GM12878 (cell line): ENCODE measurements around the gene COL25A1. TPM values are rescaled to one million over a fixed set of nuclear protein-coding genes. Genes with fewer than 3 reads are reported as not detected.
A peak's percentile ranks its signal among the peaks of the same experiment; 100 is the strongest.

Experiments
- ATAC-seq: fragments of 200-7000 bp; cut with Tn5 transposase; 3 replicates; pipeline ENCODE4 v1.9.1; 2020; ENCODE audit warnings: mild to moderate bottlenecking, moderate library complexity
- BruUV-seq: library from RNA; stranded (reverse); fragments of 400-500 nt; replicated peaks from 2 replicates; lab custom pipeline; 2021; lab: Mats Ljungman, UMichigan
- CTCF ChIA-PET: fragments of 300-600 bp; sonication (Branson Sonifier 250); formaldehyde crosslinking; extraction: SDS; loops from one replicate; lab custom pipeline; 2021; ENCODE audit warnings: inconsistent platforms; lab: Yijun Ruan, JAX
- POLR2A ChIA-PET: fragments of 350-600 bp; formaldehyde crosslinking; extraction: SDS; loops from one replicate; lab custom pipeline; 2021; ENCODE audit warnings: inconsistent platforms; lab: Charles Lee
- RAD21 ChIA-PET: fragments of 300-600 bp; sonication (Branson Sonifier 250); formaldehyde crosslinking; loops from one replicate; lab custom pipeline; 2023; ENCODE audit warnings: antibody characterized with exemption; ENCODE audit not compliant: unreplicated experiment; lab: Charles Lee
- SMC1A ChIA-PET: fragments of 300-600 bp; sonication (Branson Sonifier 250); formaldehyde crosslinking; loops from one replicate; lab custom pipeline; 2023; ENCODE audit not compliant: unreplicated experiment, uncharacterized antibody; lab: Charles Lee
- DNase-seq: peaks from one replicate; pipeline ENCODE4 v3.0.0-alpha.2; 2011; ENCODE audit warnings: low read depth, low spot score
- FAIRE-seq: peaks from 3 replicates; lab custom pipeline; 2011; peaks lifted over from hg19 to GRCh38; lab: Jason Lieb, UNC
- H2AFZ ChIP-seq: 2 replicates; pipeline ENCODE4 v1.6.0; 2011; ENCODE audit warnings: low read depth, low read length, control low read depth; ENCODE audit not compliant: control insufficient read depth
- H3K27ac ChIP-seq: 2 replicates; pipeline ENCODE4 v1.5.1; 2011; ENCODE audit warnings: control low read depth; ENCODE audit not compliant: control insufficient read depth, insufficient read depth
- H3K27me3 ChIP-seq, 2 experiments: replicated peaks in 1 of 2; 2 replicates each; pipeline versions ENCODE4 v1.6.0 to v1.6.1; 2011; ENCODE audit warnings: low read length in 1 of 2; ENCODE audit not compliant: control insufficient read depth in 2 of 2, insufficient read depth in 2 of 2
- H3K36me3 ChIP-seq, 2 experiments: 2 replicates each; pipeline ENCODE4 v1.5.1; 2011; ENCODE audit warnings: low read length in 1 of 2; ENCODE audit not compliant: control insufficient read depth in 2 of 2, insufficient read depth in 2 of 2
- H3K4me1 ChIP-seq: 2 replicates; pipeline ENCODE4 v1.6.1; 2011; ENCODE audit warnings: mild to moderate bottlenecking, low read length, moderate library complexity, mixed read lengths; ENCODE audit not compliant: control insufficient read depth, insufficient read depth
- H3K4me2 ChIP-seq: 2 replicates; pipeline ENCODE4 v1.6.0; 2011; ENCODE audit warnings: control low read depth; ENCODE audit not compliant: control insufficient read depth, insufficient read depth
- H3K4me3 ChIP-seq: fragments of 200-600 bp; sonication (generic); 2 replicates; pipeline ENCODE4 v1.5.1; 2016
- H3K79me2 ChIP-seq: 2 replicates; pipeline ENCODE4 v1.6.0; 2011; ENCODE audit warnings: low read length; ENCODE audit not compliant: control insufficient read depth, insufficient read depth
- H3K9ac ChIP-seq: 2 replicates; pipeline ENCODE4 v1.8.0; 2011; ENCODE audit warnings: low read length, control low read depth, mixed read lengths; ENCODE audit not compliant: control insufficient read depth, insufficient read depth
- H3K9me3 ChIP-seq: replicated peaks from 3 replicates; pipeline ENCODE4 v1.5.1; 2011; ENCODE audit warnings: mild to moderate bottlenecking, low read length; ENCODE audit not compliant: control insufficient read depth, insufficient read depth
- H4K20me1 ChIP-seq: 2 replicates; pipeline ENCODE4 v1.6.0; 2011; ENCODE audit not compliant: control insufficient read depth, insufficient read depth
- BACH1 ChIP-seq: fragments of 450-650 bp; IDR thresholded peaks from 2 replicates; pipeline ENCODE4 v1.6.1; 2017; ENCODE audit warnings: mild to moderate bottlenecking, borderline replicate concordance
- CBFB ChIP-seq: IDR thresholded peaks from 2 replicates; pipeline ENCODE4 v1.6.1; 2016; ENCODE audit warnings: antibody characterized with exemption, low read depth
- HSF1 ChIP-seq: fragments of 150-350 bp; IDR thresholded peaks from 2 replicates; pipeline ENCODE4 v1.6.1; 2014; ENCODE audit warnings: mild to moderate bottlenecking, low read depth, low read length
- KDM1A ChIP-seq: fragments of 200-600 bp; sonication (generic); IDR thresholded peaks from 2 replicates; pipeline ENCODE4 v1.6.1; 2016; ENCODE audit warnings: borderline replicate concordance
- MXI1 ChIP-seq: fragments of 150-350 bp; IDR thresholded peaks from 2 replicates; pipeline ENCODE4 v1.6.1; 2011; ENCODE audit warnings: low read depth, mild to moderate bottlenecking, inconsistent platforms, low read length, improper control_type of control experiment
- NBN ChIP-seq: fragments of 450-650 bp; IDR thresholded peaks from 2 replicates; pipeline ENCODE4 v1.6.1; 2016
- NFXL1 ChIP-seq: fragments of 450-650 bp; IDR thresholded peaks from 2 replicates; pipeline ENCODE4 v1.6.1; 2017; ENCODE audit warnings: antibody characterized with exemption, mild to moderate bottlenecking, borderline replicate concordance
- NR2F1 ChIP-seq: fragments of 450-650 bp; conservative IDR thresholded peaks from 2 replicates; pipeline ENCODE4 v1.6.1; 2017; ENCODE audit warnings: mild to moderate bottlenecking
- WGBS: methylation state at CpG from one replicate; pipeline ENCODE4 v1.1.6; 2016; ENCODE audit warnings: low lambda C conversion rate; ENCODE audit not compliant: insufficient replicate concordance, insufficient coverage; ENCODE audit errors: missing lambda C conversion rate; 5-methylcytosine and 5-hydroxymethylcytosine counted together
- in situ Hi-C: fragments of 300-500 bp; cut with MboI; formaldehyde crosslinking; loops from 9 replicates; pipeline ENCODE4 v1.14.3; 2018; ENCODE audit warnings: mixed read lengths
- intact Hi-C: fragments of 100-400 bp; cut with micrococcal nuclease; formaldehyde crosslinking; loops from one replicate; pipeline ENCODE4 v1.14.2; 2022; ENCODE audit not compliant: unreplicated experiment
- polyA plus RNA-seq, 11 experiments: library from polyadenylated mRNA; depleted of rRNA in 4 of 11; unstranded in 6 of 11; stranded (reverse) in 5 of 11; fragments of >200 nt; fragmentation: Nextera tagmentation in 4 of 11; fragmentation: Illumina TruSeq in 1 of 11; extraction: Ambion mirVana in 4 of 11; extraction: Trizol in 1 of 11; gene quantifications; 1 replicate in 1 of 11; 2 replicates in 10 of 11; pipeline versions ENCODE4 v1.2.1 to v1.2.3, GENCODE V29; 2011 to 2016; ENCODE audit warnings: inconsistent platforms in 2 of 11, missing spikeins in 2 of 11, low read depth in 1 of 11
- total RNA-seq, 4 experiments: library from RNA; depleted of rRNA in 3 of 4; stranded (reverse); fragments of >200 nt in 3 of 4; fragmentation: Illumina TruSeq in 1 of 4; extraction: Trizol in 1 of 4; gene quantifications; 2 replicates each; pipeline versions ENCODE4 v1.2.1 to v1.2.3, GENCODE V29; 2013 to 2021
- TF ChIP-seq, protein P1 (sequence below): fragments of 450-650 bp; formaldehyde crosslinking; IDR thresholded peaks from 2 replicates; pipeline ENCODE4 v1.4.0; 2020; ENCODE audit warnings: mild to moderate bottlenecking, moderate library complexity
- TF ChIP-seq, protein P2 (sequence below): fragments of 450-650 bp; IDR thresholded peaks from 2 replicates; pipeline ENCODE4 v1.6.1; 2017; ENCODE audit warnings: mild to moderate bottlenecking, moderate library complexity

COL25A1 gene
- total and polyA plus RNA-seq, 10 of the 15 experiments (the other 5 are each of a cell fraction or from before 2014, with no cell fraction given) = 0.01 to 0.26 (median 0.12) TPM; not detected in 6

GRCh38 chr4:109207061-109207460 is 95.4 kb downstream of the COL25A1 start (continued):
- TF ChIP-seq, protein P1, sequence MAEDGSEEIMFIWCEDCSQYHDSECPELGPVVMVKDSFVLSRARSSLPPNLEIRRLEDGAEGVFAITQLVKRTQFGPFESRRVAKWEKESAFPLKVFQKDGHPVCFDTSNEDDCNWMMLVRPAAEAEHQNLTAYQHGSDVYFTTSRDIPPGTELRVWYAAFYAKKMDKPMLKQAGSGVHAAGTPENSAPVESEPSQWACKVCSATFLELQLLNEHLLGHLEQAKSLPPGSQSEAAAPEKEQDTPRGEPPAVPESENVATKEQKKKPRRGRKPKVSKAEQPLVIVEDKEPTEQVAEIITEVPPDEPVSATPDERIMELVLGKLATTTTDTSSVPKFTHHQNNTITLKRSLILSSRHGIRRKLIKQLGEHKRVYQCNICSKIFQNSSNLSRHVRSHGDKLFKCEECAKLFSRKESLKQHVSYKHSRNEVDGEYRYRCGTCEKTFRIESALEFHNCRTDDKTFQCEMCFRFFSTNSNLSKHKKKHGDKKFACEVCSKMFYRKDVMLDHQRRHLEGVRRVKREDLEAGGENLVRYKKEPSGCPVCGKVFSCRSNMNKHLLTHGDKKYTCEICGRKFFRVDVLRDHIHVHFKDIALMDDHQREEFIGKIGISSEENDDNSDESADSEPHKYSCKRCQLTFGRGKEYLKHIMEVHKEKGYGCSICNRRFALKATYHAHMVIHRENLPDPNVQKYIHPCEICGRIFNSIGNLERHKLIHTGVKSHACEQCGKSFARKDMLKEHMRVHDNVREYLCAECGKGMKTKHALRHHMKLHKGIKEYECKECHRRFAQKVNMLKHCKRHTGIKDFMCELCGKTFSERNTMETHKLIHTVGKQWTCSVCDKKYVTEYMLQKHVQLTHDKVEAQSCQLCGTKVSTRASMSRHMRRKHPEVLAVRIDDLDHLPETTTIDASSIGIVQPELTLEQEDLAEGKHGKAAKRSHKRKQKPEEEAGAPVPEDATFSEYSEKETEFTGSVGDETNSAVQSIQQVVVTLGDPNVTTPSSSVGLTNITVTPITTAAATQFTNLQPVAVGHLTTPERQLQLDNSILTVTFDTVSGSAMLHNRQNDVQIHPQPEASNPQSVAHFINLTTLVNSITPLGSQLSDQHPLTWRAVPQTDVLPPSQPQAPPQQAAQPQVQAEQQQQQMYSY (CRISPR knock-in tag) = no peak
- no peak for TF ChIP-seq BACH1
- no peak for TF ChIP-seq NFXL1
- no peak for TF ChIP-seq MXI1

GRCh38 chr4:109206620-109207019 is 95.8 kb downstream of the COL25A1 start:
- WGBS = 12% methylated on average over 4 of the region's 4 CpGs
- CTCF ChIA-PET = interaction anchor here (0.8 to 1.6 kb wide), 5 partner anchors 60 to 88 kb away, joined by 3 to 6 read pairs (median 3); no protein-coding TSS in a partner anchor
- H3K4me1 ChIP-seq = no peaks in the 10 kb centered on the region
- no peaks in the 10 kb centered on the region for H4K20me1 ChIP-seq
- ATAC-seq = peak; percentile 40; the same call in 1 of the 3 replicates
- in situ Hi-C loops (no loop called here), intact Hi-C loops (no loop called here)
- POLR2A ChIA-PET = interaction anchor here (0.6 kb wide), 1 partner anchor 398 kb away, joined by 3 read pairs; no protein-coding TSS in a partner anchor
- no peak overlapping the region for H2AFZ ChIP-seq
- DNase-seq = no peak
- SMC1A ChIA-PET = interaction anchor here (0.9 to 1.5 kb wide), 4 partner anchors 15 to 86 kb away, joined by 3 to 4 read pairs (median 4); no protein-coding TSS in a partner anchor
- no peaks in the 10 kb centered on the region for H3K79me2 ChIP-seq
- no peak overlapping the region for H3K4me3 ChIP-seq
- FAIRE-seq = no peak
- no peaks in the 10 kb centered on the region for H3K27me3 ChIP-seq
- RAD21 ChIA-PET = interaction anchor here (1.7 kb wide), 1 partner anchor 87 kb away, joined by 6 read pairs; no protein-coding TSS in a partner anchor
- no peaks in the 10 kb centered on the region for H3K9me3 ChIP-seq
- H3K27ac ChIP-seq = no peak overlapping the region
- no peak overlapping the region for H3K9ac ChIP-seq
- no peaks in the 10 kb centered on the region for H3K36me3 ChIP-seq
- BruUV-seq = no TSS peak
- no peak overlapping the region for H3K4me2 ChIP-seq
- TF ChIP-seq MXI1 = no peak
- no peak for TF ChIP-seq NBN
- TF ChIP-seq, protein P2, sequence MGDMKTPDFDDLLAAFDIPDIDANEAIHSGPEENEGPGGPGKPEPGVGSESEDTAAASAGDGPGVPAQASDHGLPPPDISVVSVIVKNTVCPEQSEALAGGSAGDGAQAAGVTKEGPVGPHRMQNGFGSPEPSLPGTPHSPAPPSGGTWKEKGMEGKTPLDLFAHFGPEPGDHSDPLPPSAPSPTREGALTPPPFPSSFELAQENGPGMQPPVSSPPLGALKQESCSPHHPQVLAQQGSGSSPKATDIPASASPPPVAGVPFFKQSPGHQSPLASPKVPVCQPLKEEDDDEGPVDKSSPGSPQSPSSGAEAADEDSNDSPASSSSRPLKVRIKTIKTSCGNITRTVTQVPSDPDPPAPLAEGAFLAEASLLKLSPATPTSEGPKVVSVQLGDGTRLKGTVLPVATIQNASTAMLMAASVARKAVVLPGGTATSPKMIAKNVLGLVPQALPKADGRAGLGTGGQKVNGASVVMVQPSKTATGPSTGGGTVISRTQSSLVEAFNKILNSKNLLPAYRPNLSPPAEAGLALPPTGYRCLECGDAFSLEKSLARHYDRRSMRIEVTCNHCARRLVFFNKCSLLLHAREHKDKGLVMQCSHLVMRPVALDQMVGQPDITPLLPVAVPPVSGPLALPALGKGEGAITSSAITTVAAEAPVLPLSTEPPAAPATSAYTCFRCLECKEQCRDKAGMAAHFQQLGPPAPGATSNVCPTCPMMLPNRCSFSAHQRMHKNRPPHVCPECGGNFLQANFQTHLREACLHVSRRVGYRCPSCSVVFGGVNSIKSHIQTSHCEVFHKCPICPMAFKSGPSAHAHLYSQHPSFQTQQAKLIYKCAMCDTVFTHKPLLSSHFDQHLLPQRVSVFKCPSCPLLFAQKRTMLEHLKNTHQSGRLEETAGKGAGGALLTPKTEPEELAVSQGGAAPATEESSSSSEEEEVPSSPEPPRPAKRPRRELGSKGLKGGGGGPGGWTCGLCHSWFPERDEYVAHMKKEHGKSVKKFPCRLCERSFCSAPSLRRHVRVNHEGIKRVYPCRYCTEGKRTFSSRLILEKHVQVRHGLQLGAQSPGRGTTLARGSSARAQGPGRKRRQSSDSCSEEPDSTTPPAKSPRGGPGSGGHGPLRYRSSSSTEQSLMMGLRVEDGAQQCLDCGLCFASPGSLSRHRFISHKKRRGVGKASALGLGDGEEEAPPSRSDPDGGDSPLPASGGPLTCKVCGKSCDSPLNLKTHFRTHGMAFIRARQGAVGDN = no peak
- TF ChIP-seq NR2F1 = no peak
- no peak for TF ChIP-seq HSF1
- TF ChIP-seq CBFB = no peak
- no peak for TF ChIP-seq KDM1A
